Astrocyte (in vitro differentiated cells and primary cell): ENCODE data around the gene ACTRT2.

Experiments
- EZH2 ChIP-seq: IDR thresholded peaks from 2 replicates; pipeline ENCODE4 v1.6.1; 2012; ENCODE audit warnings: mild to moderate bottlenecking, low read length, inconsistent platforms; ENCODE audit not compliant: insufficient read depth
- TF ChIP-seq, protein P1 (sequence below): IDR thresholded peaks from 2 replicates; pipeline ENCODE4 v1.5.1; 2011; ENCODE audit warnings: low read depth, mild to moderate bottlenecking, inconsistent platforms, low read length, moderate library complexity; ENCODE audit not compliant: insufficient read depth

DNA sequence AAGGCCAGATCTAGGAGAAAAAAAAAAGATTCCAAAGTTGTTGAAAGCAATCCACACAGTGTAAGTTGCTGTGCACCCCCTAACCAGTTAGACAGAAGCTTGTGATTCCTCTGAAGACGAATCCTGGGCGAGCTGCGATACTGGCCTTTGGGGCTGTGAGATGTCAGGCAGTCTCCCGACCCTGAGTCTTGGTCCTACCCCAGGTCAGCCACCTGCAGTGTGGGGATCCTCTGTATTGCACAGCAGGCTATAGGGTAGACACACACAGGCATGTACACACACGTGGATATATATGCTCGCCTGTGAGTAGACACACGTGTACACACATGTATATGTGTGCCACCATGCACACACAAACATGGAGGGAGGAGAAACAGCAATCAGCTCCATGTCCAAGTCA, 12.9 kb downstream of the ACTRT2 start:
- TF ChIP-seq, protein P1, sequence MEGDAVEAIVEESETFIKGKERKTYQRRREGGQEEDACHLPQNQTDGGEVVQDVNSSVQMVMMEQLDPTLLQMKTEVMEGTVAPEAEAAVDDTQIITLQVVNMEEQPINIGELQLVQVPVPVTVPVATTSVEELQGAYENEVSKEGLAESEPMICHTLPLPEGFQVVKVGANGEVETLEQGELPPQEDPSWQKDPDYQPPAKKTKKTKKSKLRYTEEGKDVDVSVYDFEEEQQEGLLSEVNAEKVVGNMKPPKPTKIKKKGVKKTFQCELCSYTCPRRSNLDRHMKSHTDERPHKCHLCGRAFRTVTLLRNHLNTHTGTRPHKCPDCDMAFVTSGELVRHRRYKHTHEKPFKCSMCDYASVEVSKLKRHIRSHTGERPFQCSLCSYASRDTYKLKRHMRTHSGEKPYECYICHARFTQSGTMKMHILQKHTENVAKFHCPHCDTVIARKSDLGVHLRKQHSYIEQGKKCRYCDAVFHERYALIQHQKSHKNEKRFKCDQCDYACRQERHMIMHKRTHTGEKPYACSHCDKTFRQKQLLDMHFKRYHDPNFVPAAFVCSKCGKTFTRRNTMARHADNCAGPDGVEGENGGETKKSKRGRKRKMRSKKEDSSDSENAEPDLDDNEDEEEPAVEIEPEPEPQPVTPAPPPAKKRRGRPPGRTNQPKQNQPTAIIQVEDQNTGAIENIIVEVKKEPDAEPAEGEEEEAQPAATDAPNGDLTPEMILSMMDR: no peak
- TF ChIP-seq EZH2: no peak
